ENCODE measurements around the gene BCCIP.

- TF ChIP-seq CTCF (IDR thresholded peaks at IDR 0.05) = no peak
- TF ChIP-seq EP300 (IDR thresholded peaks at IDR 0.05) = no peak
- no peak for TF ChIP-seq POLR2A (IDR thresholded peaks at IDR 0.05; ENCODE audit: low read depth)
- TF ChIP-seq POLR2AphosphoS5 (IDR thresholded peaks at IDR 0.05) = no peak
Measured at GRCh38 chr10:125881192-125881591, 57.8 kb downstream of the BCCIP start, which contains the start of gene DHX32.

Data from esophagus muscularis mucosa (tissue), 4 donors.